CD4-positive, alpha-beta T cell (primary cell): ENCODE data around the gene CREG1. TPM values are rescaled to one million over a fixed set of nuclear protein-coding genes. Genes with fewer than 3 reads are reported as not detected.
A peak's percentile ranks its signal among the peaks of the same experiment; 100 is the strongest.
"Not testable (repeated sequence)": the region's sequence is repeated elsewhere in the genome, so short reads cannot be mapped to it uniquely, and the experiment has no call there.

Experiments
- ATAC-seq: fragments of 200-7000 bp; cut with Tn5 transposase; one replicate; pipeline ENCODE4 v1.10.0; 2022; ENCODE audit warnings: mild to moderate bottlenecking; ENCODE audit not compliant: poor library complexity
- CTCF ChIA-PET: fragments of 350-600 bp; sonication (Branson Sonifier 250); formaldehyde crosslinking; loops from one replicate; lab custom pipeline; 2021; ENCODE audit warnings: antibody characterized with exemption, inconsistent platforms; lab: Charles Lee
- POLR2A ChIA-PET: fragments of 350-600 bp; sonication (Branson Sonifier 250); formaldehyde crosslinking; loops from one replicate; lab custom pipeline; 2021; ENCODE audit warnings: antibody characterized with exemption, inconsistent platforms; lab: Charles Lee
- DNase-seq, 14 experiments: peaks; one replicate each; pipeline ENCODE4 v3.0.0-alpha.2; 2013 to 2020; ENCODE audit warnings: mixed read lengths in 2 of 14
- H3K27ac ChIP-seq, 2 donors: one replicate each; pipeline versions ENCODE4 v1.5.1 to v1.7.0; 2013; ENCODE audit warnings: low read length in 2 of 2, low read depth in 1 of 2, mild to moderate bottlenecking in 1 of 2
- H3K27me3 ChIP-seq, 2 experiments: 1 replicate in 1 of 2; 2 replicates in 1 of 2; pipeline versions ENCODE4 v1.6.1 to v1.7.0; 2013; ENCODE audit warnings: low read length in 2 of 2, control low read depth in 1 of 2, mild to moderate bottlenecking in 1 of 2, moderate library complexity in 1 of 2; ENCODE audit not compliant: insufficient read depth in 2 of 2, control insufficient read depth in 1 of 2
- H3K36me3 ChIP-seq: one replicate; pipeline ENCODE4 v1.6.1; 2013; ENCODE audit warnings: low read length, control low read depth; ENCODE audit not compliant: insufficient read depth
- H3K4me1 ChIP-seq: one replicate; pipeline ENCODE4 v1.6.1; 2013; ENCODE audit warnings: low read length, control low read depth; ENCODE audit not compliant: insufficient read depth
- H3K4me3 ChIP-seq: one replicate; pipeline ENCODE4 v1.5.1; 2013; ENCODE audit warnings: mild to moderate bottlenecking, low read length, moderate library complexity
- H3K9me3 ChIP-seq, 2 experiments: 1 replicate in 1 of 2; 2 replicates in 1 of 2; pipeline versions ENCODE4 v1.6.1 to v1.7.0; 2013; ENCODE audit warnings: low read length in 2 of 2, mild to moderate bottlenecking in 2 of 2, control low read depth in 1 of 2, moderate library complexity in 1 of 2; ENCODE audit not compliant: control insufficient read depth in 1 of 2, insufficient read depth in 1 of 2
- H3K27ac Mint-ChIP-seq: one replicate; pipeline ENCODE4 v1.8.0; 2020; ENCODE audit warnings: mixed read lengths
- H3K27me3 Mint-ChIP-seq: one replicate; pipeline ENCODE4 v1.8.0; 2021; ENCODE audit warnings: mixed read lengths
- H3K36me3 Mint-ChIP-seq: one replicate; pipeline ENCODE4 v1.8.0; 2021; ENCODE audit warnings: low read depth, mixed read lengths
- H3K4me1 Mint-ChIP-seq: one replicate; pipeline ENCODE4 v1.8.0; 2021; ENCODE audit warnings: low read depth, mixed read lengths
- H3K4me3 Mint-ChIP-seq: one replicate; pipeline ENCODE4 v1.8.0; 2020; ENCODE audit warnings: mild to moderate bottlenecking, mixed read lengths
- H3K9me3 Mint-ChIP-seq: one replicate; pipeline ENCODE4 v1.8.0; 2020; ENCODE audit warnings: mixed read lengths
- CTCF ChIP-seq: fragments of 200-600 bp; IDR thresholded peaks from one replicate; pipeline ENCODE4 v1.8.0; 2022; ENCODE audit warnings: antibody characterized with exemption, mild to moderate bottlenecking
- intact Hi-C, 2 experiments: fragments of 100-400 bp; cut with DNase I in 1 of 2; cut with micrococcal nuclease in 1 of 2; formaldehyde crosslinking; loops; one replicate each; pipeline versions ENCODE4 v1.15.1 to v1.9.0; 2023 to 2025; cut with DNase I, micrococcal nuclease
- total RNA-seq, 174 experiments: library from RNA in 2 of 174; stranded (reverse) in 2 of 174; gene quantifications; one replicate each; pipeline ENCODE4 v1.2.3 and lab custom pipeline; 2021 to 2026

CREG1 gene
- total RNA-seq, 2 experiments from 2014 or later, result 10.7 to 11.2 TPM

GRCh38 chr1:167562702-167563101 lies 9.1 kb upstream of the CREG1 start:
- POLR2A ChIA-PET, result interaction anchor here (0.6 to 1.9 kb wide), 2 partner anchors 9 to 253 kb away, joined by 3 to 11 read pairs; partner anchors contain the start of gene CREG1
- Mint-ChIP-seq H3K4me1 (no peaks in the 10 kb centered on the region), H3K27ac (no peak overlapping the region), H3K27me3 (no peaks in the 10 kb centered on the region), H3K4me3 (no peak overlapping the region), H3K9me3 (no peaks in the 10 kb centered on the region), H3K36me3 (no peaks in the 10 kb centered on the region)
- intact Hi-C loops, result no loop called here
- H3K4me3 ChIP-seq, result no peak overlapping the region
- no peaks in the 10 kb centered on the region for H3K4me1 ChIP-seq
- ATAC-seq (no peak), DNase-seq (no peak)
- no peak overlapping the region for H3K27ac ChIP-seq
- no peaks in the 10 kb centered on the region for H3K36me3 ChIP-seq
- H3K9me3 ChIP-seq, result no peaks in the 10 kb centered on the region
- no peak for TF ChIP-seq CTCF
- H3K27me3 ChIP-seq, result no peaks in the 10 kb centered on the region
- CTCF ChIA-PET, result interaction anchor here (0.6 kb wide), 1 partner anchor 174 kb away, joined by 4 read pairs; no protein-coding TSS in a partner anchor

- H3K36me3 Mint-ChIP-seq, result no peaks in the 10 kb centered on the region
- CTCF ChIA-PET, result interaction anchor here (1.7 kb wide), 1 partner anchor 294 kb away, joined by 4 read pairs; no protein-coding TSS in a partner anchor
- H3K27me3 ChIP-seq, result no peaks in the 10 kb centered on the region
- no peak overlapping the region for H3K4me3 Mint-ChIP-seq
- intact Hi-C loops, result no loop called here
- no peaks in the 10 kb centered on the region for H3K9me3 Mint-ChIP-seq
- H3K4me3 ChIP-seq, result no peak overlapping the region
- POLR2A ChIA-PET, result no interaction called here
- no peak for TF ChIP-seq CTCF
- no peak overlapping the region for H3K27ac ChIP-seq
- no peaks in the 10 kb centered on the region for H3K4me1 ChIP-seq
- H3K36me3 ChIP-seq, result no peaks in the 10 kb centered on the region
- no peaks in the 10 kb centered on the region for H3K27me3 Mint-ChIP-seq
- no peak overlapping the region for H3K27ac Mint-ChIP-seq
- H3K9me3 ChIP-seq, result no peaks in the 10 kb centered on the region
- H3K4me1 Mint-ChIP-seq, result no peaks in the 10 kb centered on the region
- DNase-seq (no peak), ATAC-seq (no peak)
Observed at GRCh38 chr1:167561753-167562152, 8.2 kb upstream of the CREG1 start.

- peak; percentile 90 for TF ChIP-seq CTCF
- no peaks in the 10 kb centered on the region for H3K36me3 ChIP-seq
- ATAC-seq (peak; percentile 25), DNase-seq (peak; percentile 56 to 86 (median 71))
- H3K4me1 Mint-ChIP-seq, result peaks cover 26% of the 10 kb centered on the region
- H3K4me3 ChIP-seq, result no peak overlapping the region
- CTCF ChIA-PET, result interaction anchor here (0.6 to 4.7 kb wide), 10 partner anchors 8 to 646 kb away, joined by 3 to 20 read pairs (median 4); no protein-coding TSS in a partner anchor
- H3K27me3 ChIP-seq, result no peaks in the 10 kb centered on the region
- no peaks in the 10 kb centered on the region for H3K27me3 Mint-ChIP-seq
- H3K27ac ChIP-seq, result no peak overlapping the region
- no peaks in the 10 kb centered on the region for H3K36me3 Mint-ChIP-seq
- H3K4me1 ChIP-seq, result peaks cover 25% of the 10 kb centered on the region
- no peaks in the 10 kb centered on the region for H3K9me3 ChIP-seq
- H3K27ac Mint-ChIP-seq, result no peak overlapping the region
- intact Hi-C loops, result loop anchor here (1.0 to 10.0 kb wide), 5 partner anchors 79 to 641 kb away; partner anchors contain the start of gene RCSD1 (in 1 of the 2)
- H3K9me3 Mint-ChIP-seq, result no peaks in the 10 kb centered on the region
- POLR2A ChIA-PET, result no interaction called here
- H3K4me3 Mint-ChIP-seq, result peak overlapping the region; percentile 36
Observed at GRCh38 chr1:167555971-167556714, 2.6 kb upstream of the CREG1 start.

GRCh38 chr1:167555072-167555471 lies 1.5 kb upstream of the CREG1 start:
- H3K27ac ChIP-seq, H3K9me3 Mint-ChIP-seq, H3K27me3 ChIP-seq, H3K9me3 ChIP-seq, H3K36me3 ChIP-seq, H3K27ac Mint-ChIP-seq, POLR2A ChIA-PET, H3K4me3 ChIP-seq, DNase-seq, H3K27me3 Mint-ChIP-seq, H3K36me3 Mint-ChIP-seq, ATAC-seq: not testable (repeated sequence)
- Mint-ChIP-seq H3K4me1 (peaks cover 36% of the 10 kb centered on the region), H3K4me3 (peak overlapping the region; percentile 36)
- intact Hi-C loops, result loop anchor here (5.0 to 10.0 kb wide), 4 partner anchors 80 to 640 kb away; partner anchors contain the start of gene RCSD1 (in 1 of the 2)
- H3K4me1 ChIP-seq, result peaks cover 25% of the 10 kb centered on the region
- CTCF ChIA-PET, result interaction anchor here (0.8 to 4.7 kb wide), 8 partner anchors 9 to 645 kb away, joined by 3 to 20 read pairs (median 4); no protein-coding TSS in a partner anchor
